GM11168 (cell line): ENCODE measurements around the gene LMTK3.
"Not testable (repeated sequence)": the region's sequence is repeated elsewhere in the genome, so short reads cannot be mapped to it uniquely, and the experiment has no call there.

ENCODE experiments used
- in situ Hi-C: fragments of 300-500 bp; cut with MboI; formaldehyde crosslinking; loops from one replicate; pipeline ENCODE4 v1.12.0; 2022; ENCODE audit warnings: low sequenced_read_pairs; ENCODE audit not compliant: unreplicated experiment

Gene LMTK3

GRCh38 chr19:48492925-48493717 lies 18.5 kb downstream of the LMTK3 start:
- in situ Hi-C loops: no loop called here

GRCh38 chr19:48491793-48492123 lies 19.9 kb downstream of the LMTK3 start:
- in situ Hi-C loops: no loop called here

- in situ Hi-C loops: no loop called here
These were observed 20.4 kb downstream of the LMTK3 start for GRCh38 chr19:48490981-48491792.

- in situ Hi-C loops: no loop called here
These were observed 21.9 kb downstream of the LMTK3 start for GRCh38 chr19:48489608-48490216.

- in situ Hi-C loops: not testable (repeated sequence)
These were observed 23.2 kb downstream of the LMTK3 start for GRCh38 chr19:48488478-48488877.

DNA sequence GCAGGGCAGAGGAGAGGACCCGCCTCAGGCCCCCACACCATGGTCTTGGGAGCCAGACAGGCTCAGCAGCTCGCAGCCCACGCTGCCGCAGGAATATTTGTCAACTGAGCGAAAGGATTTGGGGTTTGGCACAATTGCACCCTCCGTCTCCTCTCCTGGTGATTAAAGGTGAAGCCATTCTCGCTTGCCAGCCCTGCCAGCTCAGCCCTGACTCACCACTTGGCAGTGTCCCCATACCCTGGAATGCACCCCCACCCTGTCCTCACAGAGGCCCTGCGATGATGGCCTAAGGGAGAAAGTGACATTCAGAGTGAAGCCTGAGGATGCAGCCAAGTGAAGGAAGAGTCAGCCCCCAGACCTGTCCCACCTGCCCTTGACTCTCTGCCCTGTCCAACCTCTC lies 23.7 kb downstream of the LMTK3 start:
- in situ Hi-C loops: no loop called here

GRCh38 chr19:48487544-48487943 lies 24.1 kb downstream of the LMTK3 start:
- in situ Hi-C loops: no loop called here

- in situ Hi-C loops: not testable (repeated sequence)
These were observed 24.9 kb downstream of the LMTK3 start for GRCh38 chr19:48486706-48487105.

GRCh38 chr19:48484931-48485612 lies 26.6 kb downstream of the LMTK3 start:
- in situ Hi-C loops: no loop called here

- in situ Hi-C loops: no loop called here
These were observed 27.3 kb downstream of the LMTK3 start for GRCh38 chr19:48484247-48484893.

DNA sequence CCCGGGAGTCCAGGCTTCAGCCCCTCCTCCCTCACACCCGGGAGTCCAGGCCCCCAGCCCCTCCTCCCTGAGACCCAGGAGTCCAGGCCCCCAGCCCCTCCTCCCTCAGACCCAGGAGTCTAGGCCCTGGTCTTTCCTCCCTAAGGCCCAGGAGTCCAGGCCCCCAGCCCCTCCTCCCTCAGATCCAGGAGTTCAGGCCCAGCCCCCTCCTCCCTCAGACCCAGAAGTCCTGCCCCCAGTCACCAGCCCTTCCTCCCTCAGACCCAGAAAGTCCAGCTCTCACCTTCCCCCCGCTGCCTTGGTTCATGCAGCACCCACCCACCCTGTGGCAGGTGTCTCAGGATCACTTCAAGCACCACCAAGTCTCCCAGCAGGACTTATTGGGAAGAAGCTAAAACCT lies 28.3 kb downstream of the LMTK3 start:
- in situ Hi-C loops: no loop called here

GRCh38 chr19:48481846-48482639 lies 29.6 kb downstream of the LMTK3 start:
- in situ Hi-C loops: no loop called here

GRCh38 chr19:48480558-48481500 lies 30.8 kb downstream of the LMTK3 start:
- in situ Hi-C loops: no loop called here

DNA sequence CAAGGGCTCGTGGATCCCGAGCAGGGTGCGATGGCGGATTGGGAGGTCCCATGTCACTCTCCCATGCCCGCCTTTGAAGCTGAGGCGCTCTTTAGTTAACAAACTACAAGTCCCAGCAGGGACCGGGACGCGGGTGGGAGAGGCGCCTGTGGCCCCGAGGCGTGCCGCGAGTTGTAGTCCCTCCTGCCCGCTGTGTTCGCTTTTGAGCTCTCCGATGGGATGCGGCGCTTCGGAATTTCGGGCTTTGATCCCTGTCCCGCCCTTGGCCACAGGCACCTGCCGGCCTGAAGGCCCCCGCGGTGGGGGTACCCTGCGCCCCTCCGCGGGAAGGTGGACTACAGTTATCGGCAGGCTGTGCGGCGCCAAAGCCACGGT lies 31.5 kb downstream of the LMTK3 start:
- in situ Hi-C loops: no loop called here

- in situ Hi-C loops: no loop called here
These were observed 31.9 kb downstream of the LMTK3 start for GRCh38 chr19:48479686-48480085.

GRCh38 chr19:48478339-48479256 lies 33.0 kb downstream of the LMTK3 start:
- in situ Hi-C loops: no loop called here

- in situ Hi-C loops: no loop called here
These were observed 33.8 kb downstream of the LMTK3 start for GRCh38 chr19:48477698-48478338.
